GM10248 (cell line): ENCODE measurements around the gene CEP128.

ENCODE experiments used
- CTCF ChIA-PET: fragments of 300-600 bp; sonication (Branson Sonifier 250); formaldehyde crosslinking; extraction: SDS; loops from one replicate; lab custom pipeline; 2021; ENCODE audit warnings: antibody characterized with exemption; lab: Yijun Ruan, JAX
- POLR2A ChIA-PET: fragments of 350-650 bp; sonication (Branson Sonifier 250); formaldehyde crosslinking; extraction: SDS; loops from one replicate; lab custom pipeline; 2020; ENCODE audit warnings: antibody characterized with exemption; lab: Yijun Ruan, JAX
- DNase-seq: peaks from one replicate; pipeline ENCODE4 v3.0.0; 2012; ENCODE audit errors: extremely low spot score
- TF ChIP-seq, protein P1 (sequence below): IDR thresholded peaks from 2 replicates; pipeline ENCODE4 v1.5.1; 2012; ENCODE audit warnings: mild to moderate bottlenecking, low read depth; ENCODE audit errors: extremely low read depth, missing control alignments, control extremely low read depth

The CEP128 gene

DNA sequence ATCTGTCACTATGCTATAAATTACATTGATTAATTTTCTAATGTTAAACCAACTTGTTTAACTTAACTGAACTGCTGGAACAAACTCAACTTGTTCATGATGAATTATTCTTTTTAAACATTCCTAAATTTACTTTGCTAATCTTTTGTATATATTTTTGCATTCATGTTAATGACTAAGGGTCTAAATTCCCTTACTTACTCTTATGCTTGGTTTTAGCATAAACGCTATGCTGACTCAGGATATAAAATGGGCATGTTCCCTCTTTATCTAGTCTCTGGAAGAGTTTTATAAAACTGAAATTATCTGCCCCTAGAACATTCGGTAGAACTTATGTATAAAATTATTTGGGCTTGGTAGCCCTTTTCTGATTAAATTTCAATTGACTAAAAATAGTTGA lies 387.4 kb downstream of the CEP128 start:
- TF ChIP-seq, protein P1, sequence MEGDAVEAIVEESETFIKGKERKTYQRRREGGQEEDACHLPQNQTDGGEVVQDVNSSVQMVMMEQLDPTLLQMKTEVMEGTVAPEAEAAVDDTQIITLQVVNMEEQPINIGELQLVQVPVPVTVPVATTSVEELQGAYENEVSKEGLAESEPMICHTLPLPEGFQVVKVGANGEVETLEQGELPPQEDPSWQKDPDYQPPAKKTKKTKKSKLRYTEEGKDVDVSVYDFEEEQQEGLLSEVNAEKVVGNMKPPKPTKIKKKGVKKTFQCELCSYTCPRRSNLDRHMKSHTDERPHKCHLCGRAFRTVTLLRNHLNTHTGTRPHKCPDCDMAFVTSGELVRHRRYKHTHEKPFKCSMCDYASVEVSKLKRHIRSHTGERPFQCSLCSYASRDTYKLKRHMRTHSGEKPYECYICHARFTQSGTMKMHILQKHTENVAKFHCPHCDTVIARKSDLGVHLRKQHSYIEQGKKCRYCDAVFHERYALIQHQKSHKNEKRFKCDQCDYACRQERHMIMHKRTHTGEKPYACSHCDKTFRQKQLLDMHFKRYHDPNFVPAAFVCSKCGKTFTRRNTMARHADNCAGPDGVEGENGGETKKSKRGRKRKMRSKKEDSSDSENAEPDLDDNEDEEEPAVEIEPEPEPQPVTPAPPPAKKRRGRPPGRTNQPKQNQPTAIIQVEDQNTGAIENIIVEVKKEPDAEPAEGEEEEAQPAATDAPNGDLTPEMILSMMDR, result no peak
- POLR2A ChIA-PET, result no interaction called here
- CTCF ChIA-PET, result no interaction called here
- no peak for DNase-seq

DNA sequence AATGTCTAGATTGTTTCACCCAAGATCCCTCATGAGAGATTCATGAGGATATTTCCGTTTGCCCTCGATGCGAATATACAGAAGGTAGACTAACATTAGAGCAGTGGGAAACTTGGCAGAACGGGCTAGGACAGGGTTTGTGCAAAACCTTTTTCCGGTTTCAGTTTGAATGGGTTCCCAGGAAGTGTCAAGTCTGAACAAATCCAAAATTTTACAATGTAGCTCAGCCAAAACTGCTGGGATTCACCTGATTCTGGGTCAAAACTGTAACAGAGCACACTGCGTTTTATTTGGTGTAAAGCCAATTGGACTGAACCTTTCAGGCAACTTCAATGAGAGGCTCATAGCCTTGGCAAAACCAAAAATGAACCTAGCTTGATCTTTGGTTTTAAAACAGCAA lies 392.4 kb downstream of the CEP128 start:
- CTCF ChIA-PET, result no interaction called here
- TF ChIP-seq, protein P1, result no peak
- POLR2A ChIA-PET, result no interaction called here
- no peak for DNase-seq

DNA sequence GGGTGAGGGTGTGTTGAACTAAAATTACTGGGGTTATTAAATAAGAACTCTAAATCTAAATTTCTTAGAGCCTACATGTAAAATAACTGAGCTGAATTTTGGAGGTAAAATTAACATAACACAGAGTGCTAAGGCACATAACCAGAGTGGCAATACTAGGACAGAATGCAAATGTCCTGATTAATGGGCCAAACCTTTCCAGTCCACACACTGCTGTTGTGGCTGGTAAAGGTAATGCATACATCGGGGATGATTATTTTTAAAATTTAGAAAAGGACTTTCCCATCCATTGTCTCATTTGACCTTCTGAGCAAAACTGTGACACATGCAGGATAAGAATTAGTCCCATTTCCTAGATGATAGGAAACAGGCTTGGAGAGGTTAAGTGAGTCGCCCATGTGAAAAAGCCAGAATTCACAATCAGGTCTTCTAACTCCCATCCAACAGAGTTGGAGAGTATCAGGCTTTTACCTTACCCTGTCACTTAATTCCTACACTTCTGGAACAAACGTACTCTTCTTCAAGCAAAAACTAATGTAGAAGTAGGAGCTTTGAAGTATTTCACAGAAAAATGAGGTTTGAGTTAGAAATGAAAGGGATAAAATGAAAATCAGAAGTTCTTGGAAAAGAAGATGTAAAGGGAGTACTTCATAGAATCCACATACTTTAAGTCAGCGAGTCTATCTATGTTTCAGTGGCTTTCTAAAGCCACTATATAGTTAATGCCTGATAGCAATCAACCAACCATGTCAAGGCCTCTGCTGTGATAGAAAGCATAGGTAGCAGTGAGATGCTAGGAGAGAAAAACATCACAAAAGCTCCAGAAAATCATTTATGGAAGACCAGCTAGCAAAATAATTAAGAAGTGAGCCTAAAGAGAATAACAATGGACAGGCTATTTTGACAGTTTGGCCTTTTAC lies 395.3 kb downstream of the CEP128 start:
- POLR2A ChIA-PET, result no interaction called here
- DNase-seq, result no peak
- CTCF ChIA-PET, result interaction anchor here (0.9 to 1.2 kb wide), 2 partner anchors 17 to 30 kb away, joined by 3 to 4 read pairs; no protein-coding TSS in a partner anchor

DNA sequence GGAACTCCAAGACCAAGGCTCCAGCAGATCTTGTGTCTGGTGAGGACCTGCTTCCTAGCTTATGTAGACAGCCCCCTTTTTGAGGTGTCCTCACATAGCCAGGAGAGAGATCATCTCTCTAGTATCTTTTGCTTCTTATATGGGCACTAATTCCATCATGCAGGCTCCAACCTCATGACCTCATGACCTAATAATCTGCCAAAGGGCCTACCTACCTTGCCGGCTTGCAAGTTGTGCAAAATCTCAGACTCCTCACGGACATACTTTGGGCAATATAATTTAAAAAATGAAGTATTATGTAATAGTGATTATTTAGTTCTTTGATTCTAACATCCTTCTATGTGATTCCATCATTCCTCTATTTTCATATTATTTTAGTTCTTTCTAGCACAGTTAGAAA lies 397.2 kb downstream of the CEP128 start:
- DNase-seq, result no peak
- TF ChIP-seq, protein P1, result no peak
- ChIA-PET POLR2A (no interaction called here), CTCF (interaction anchor here (1.0 kb wide), 1 partner anchor 26 kb away, joined by 3 read pairs; no protein-coding TSS in a partner anchor)

More for the DNA sequence above, 395.3 kb downstream of the CEP128 start:
- TF ChIP-seq, protein P1, result no peak

DNA sequence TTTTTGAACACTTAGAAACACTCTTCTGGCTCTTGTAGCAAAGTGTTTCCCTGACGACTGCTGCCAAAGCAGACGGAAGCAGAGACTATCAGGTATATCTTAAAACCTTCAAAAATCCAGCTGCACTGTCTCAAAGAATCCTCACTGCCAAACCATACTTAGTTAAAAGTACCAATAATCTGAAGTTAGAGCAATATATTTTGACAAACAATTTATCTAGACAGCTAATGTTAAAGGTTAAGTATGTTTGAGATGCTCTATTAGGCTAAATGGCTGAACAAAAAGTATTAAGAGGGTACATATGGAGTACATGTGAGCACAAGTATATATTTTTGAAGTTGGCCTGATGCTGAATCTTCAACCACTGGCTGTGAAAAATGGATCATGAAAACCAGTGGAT lies 398.3 kb downstream of the CEP128 start:
- TF ChIP-seq, protein P1, result no peak
- CTCF ChIA-PET, result interaction anchor here (1.6 to 1.8 kb wide), 2 partner anchors 9 to 15 kb away, joined by 3 to 5 read pairs; no protein-coding TSS in a partner anchor
- no peak for DNase-seq
- POLR2A ChIA-PET, result no interaction called here

DNA sequence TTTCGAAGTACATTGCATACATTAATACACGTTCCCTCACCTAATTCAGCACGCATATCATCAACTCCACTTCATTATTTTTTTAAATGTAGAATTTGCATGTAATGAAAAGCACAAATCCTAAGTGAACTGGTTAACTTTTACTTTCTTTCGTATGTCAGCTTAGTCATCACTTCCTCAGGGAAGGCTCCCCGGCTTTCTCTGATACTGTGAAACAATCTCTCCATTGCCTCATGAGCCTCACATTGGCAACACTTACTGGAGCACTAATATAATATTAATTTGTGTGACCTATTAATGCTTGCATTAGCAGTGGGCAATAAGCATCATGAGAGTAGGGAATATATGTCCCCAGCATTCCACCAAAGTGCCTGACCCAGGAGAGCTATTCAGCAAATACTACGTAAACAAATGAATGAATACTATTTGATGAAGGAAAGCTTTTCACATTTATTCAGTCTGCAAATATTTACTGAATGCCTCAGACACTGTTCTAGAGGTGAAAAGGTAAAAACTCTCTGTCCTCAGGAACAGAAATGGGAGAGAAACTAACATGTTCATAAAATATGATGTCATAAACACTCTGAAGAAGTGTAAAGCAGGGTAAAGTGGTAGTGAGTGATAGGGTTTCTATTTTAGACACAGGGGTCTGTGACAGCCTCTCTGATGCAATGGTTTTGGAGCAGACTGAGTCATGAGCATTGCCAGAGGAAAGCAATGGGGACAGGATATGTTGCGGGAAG lies 402.7 kb downstream of the CEP128 start:
- ChIA-PET CTCF (no interaction called here), POLR2A (no interaction called here)
- TF ChIP-seq, protein P1, result no peak
- no peak for DNase-seq
